ENCODE data around the gene RBM33.
A peak's percentile ranks its signal among the peaks of the same experiment; 100 is the strongest.

RBM33 gene

DNA sequence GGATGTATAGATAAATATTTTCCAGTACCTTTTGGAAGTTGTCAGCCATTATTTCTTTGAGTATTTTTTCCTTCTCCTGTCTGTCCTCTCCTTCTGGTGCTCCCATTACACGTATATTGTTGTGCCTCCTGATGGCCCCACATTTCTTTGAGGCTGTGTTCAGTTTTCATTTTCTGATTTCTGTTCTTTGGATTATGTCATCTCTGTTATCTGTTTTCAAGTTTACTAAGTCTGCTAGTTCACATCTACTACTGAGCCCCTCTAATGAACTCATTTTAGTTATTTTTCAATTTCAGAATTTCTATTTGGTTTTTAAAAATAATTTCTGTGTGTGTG lies 16.3 kb downstream of the RBM33 start:
- ATAC-seq (ENCODE audit: low read depth) (no peak), DNase-seq (ENCODE audit: low spot score) (no peak)
- TF ChIP-seq, protein P1, sequence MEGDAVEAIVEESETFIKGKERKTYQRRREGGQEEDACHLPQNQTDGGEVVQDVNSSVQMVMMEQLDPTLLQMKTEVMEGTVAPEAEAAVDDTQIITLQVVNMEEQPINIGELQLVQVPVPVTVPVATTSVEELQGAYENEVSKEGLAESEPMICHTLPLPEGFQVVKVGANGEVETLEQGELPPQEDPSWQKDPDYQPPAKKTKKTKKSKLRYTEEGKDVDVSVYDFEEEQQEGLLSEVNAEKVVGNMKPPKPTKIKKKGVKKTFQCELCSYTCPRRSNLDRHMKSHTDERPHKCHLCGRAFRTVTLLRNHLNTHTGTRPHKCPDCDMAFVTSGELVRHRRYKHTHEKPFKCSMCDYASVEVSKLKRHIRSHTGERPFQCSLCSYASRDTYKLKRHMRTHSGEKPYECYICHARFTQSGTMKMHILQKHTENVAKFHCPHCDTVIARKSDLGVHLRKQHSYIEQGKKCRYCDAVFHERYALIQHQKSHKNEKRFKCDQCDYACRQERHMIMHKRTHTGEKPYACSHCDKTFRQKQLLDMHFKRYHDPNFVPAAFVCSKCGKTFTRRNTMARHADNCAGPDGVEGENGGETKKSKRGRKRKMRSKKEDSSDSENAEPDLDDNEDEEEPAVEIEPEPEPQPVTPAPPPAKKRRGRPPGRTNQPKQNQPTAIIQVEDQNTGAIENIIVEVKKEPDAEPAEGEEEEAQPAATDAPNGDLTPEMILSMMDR (IDR thresholded peaks at IDR 0.05; ENCODE audit: poor library complexity, severe bottlenecking) = no peak
- Histone ChIP-seq H3K27ac (ENCODE audit: poor library complexity, severe bottlenecking) (no peak overlapping the region), H3K4me1 (ENCODE audit: insufficient read depth, poor library complexity, severe bottlenecking) (peaks cover 11% of the 10 kb centered on the region), H3K36me3 (ENCODE audit: low read depth) (no peaks in the 10 kb centered on the region), H3K27me3 (ENCODE audit: insufficient read depth, poor library complexity, severe bottlenecking) (no peaks in the 10 kb centered on the region), H3K9me3 (ENCODE audit: severe bottlenecking) (no peaks in the 10 kb centered on the region), H3K4me3 (ENCODE audit: severe bottlenecking) (no peak overlapping the region)

DNA sequence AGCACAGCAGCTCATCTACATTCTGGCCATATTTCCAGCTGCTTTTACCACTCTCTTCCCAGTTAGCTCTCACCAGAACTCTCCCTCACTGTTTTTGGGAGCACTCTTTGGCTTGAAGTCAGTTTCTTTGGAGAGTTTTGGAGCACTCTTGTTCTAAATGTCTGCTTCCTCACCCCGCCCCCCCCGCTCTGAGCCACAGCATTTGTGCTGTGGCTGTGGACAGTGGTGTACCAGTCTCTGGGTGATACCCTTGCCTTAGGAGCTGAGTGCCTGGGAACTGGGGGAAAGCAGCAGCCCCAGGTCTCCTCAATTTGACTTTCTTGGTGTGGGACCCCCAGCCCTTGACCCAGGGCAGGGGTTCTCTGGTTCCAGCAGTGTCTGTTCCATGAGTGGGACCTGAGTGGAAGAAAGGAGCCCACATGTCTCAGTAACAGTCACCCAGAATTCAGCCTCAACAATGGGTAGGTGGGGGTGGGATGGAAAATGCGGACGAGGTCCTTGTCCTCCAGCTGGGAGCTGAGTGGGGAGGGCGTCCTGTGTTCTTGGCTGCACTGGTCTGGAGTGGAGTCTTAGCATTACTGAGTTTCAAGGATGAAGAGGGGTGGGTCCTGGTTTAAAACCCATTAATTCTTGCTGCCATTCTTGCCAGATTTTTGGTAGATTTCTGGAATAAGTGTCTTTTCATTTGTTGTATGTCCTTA lies 18.0 kb downstream of the RBM33 start:
- DNase-seq (ENCODE audit: low spot score) = no peak
- ATAC-seq (ENCODE audit: low read depth) = no peak
- H3K27ac ChIP-seq (ENCODE audit: poor library complexity, severe bottlenecking) = no peak overlapping the region
- H3K4me3 ChIP-seq (ENCODE audit: severe bottlenecking) = no peak overlapping the region
- H3K27me3 ChIP-seq (ENCODE audit: insufficient read depth, poor library complexity, severe bottlenecking) = no peaks in the 10 kb centered on the region
- H3K9me3 ChIP-seq (ENCODE audit: severe bottlenecking) = no peaks in the 10 kb centered on the region
- H3K4me1 ChIP-seq (ENCODE audit: insufficient read depth, poor library complexity, severe bottlenecking) = peaks cover 17% of the 10 kb centered on the region
- TF ChIP-seq, protein P1 (IDR thresholded peaks at IDR 0.05; ENCODE audit: poor library complexity, severe bottlenecking) = no peak
- peaks cover 14% of the 10 kb centered on the region for H3K36me3 ChIP-seq (ENCODE audit: low read depth)

DNA sequence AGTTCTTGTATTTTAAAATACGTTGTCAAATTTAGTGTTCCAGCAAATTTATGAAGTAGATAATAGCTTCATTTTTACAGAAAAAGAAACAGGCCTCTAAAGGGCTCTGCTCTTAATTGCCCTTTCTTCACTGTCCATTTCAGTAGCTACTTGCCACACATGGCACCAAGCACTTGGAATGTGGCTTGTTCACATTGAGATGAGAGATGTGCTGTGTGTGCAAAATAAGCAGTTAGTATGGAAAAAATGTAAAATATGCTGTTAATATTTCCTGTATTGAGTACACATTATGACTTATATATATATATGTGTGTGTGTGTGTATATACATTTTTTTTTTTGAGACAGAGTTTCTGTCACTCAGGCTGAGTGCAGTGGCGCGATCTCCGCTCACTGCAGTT lies 19.5 kb downstream of the RBM33 start:
- no peaks in the 10 kb centered on the region for H3K27me3 ChIP-seq (ENCODE audit: insufficient read depth, poor library complexity, severe bottlenecking)
- no peak overlapping the region for H3K4me3 ChIP-seq (ENCODE audit: severe bottlenecking)
- TF ChIP-seq, protein P1 (IDR thresholded peaks at IDR 0.05; ENCODE audit: poor library complexity, severe bottlenecking) = no peak
- H3K36me3 ChIP-seq (ENCODE audit: low read depth) = peaks cover 21% of the 10 kb centered on the region
- H3K9me3 ChIP-seq (ENCODE audit: severe bottlenecking) = no peaks in the 10 kb centered on the region
- ATAC-seq (ENCODE audit: low read depth) = no peak
- peaks cover 17% of the 10 kb centered on the region for H3K4me1 ChIP-seq (ENCODE audit: insufficient read depth, poor library complexity, severe bottlenecking)
- DNase-seq (ENCODE audit: low spot score) = no peak
- no peak overlapping the region for H3K27ac ChIP-seq (ENCODE audit: poor library complexity, severe bottlenecking)

DNA sequence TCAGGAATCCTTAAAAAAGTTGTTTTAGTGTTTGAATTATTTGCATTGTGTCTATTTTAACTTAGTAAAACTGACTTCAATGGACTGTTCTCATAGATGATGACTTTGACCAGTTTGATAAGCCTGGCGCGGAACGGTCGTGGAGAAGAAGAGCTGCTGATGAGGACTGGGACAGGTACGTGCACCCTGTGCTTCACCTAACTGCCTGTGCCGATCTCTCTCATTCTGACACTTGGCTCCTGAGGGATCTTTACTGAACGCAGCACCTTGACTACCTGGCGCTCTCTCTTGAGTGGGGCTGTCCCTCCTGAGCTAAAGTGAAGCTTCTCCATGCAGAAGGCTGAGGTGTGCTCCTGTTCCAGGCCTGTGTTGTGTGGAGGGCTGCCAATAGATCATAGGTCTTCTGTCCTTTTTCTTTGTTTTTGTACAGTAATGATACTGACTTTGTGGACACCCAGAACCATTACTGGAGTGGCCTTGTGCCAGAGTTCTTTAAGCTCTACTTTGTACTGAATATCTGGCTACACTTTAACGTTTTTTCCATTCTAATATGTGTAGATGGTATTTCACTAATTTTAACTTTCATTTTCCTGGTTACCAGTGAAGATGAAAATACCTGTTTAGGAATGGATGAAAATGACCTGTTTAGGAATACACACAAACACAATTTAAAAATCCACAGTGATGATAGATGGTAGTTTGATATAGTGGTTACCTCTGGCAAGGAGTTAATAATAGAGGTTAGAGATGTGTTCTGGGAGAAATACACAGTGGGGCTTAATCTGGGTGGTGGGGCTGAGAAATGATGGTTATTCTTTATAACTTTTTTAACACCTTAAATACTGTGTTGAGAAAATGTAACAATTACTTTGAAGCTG lies 20.9 kb downstream of the RBM33 start:
- Histone ChIP-seq H3K36me3 (ENCODE audit: low read depth) (peaks cover 21% of the 10 kb centered on the region), H3K27ac (ENCODE audit: poor library complexity, severe bottlenecking) (peak overlapping the region; percentile 45), H3K27me3 (ENCODE audit: insufficient read depth, poor library complexity, severe bottlenecking) (no peaks in the 10 kb centered on the region), H3K9me3 (ENCODE audit: severe bottlenecking) (no peaks in the 10 kb centered on the region), H3K4me1 (ENCODE audit: insufficient read depth, poor library complexity, severe bottlenecking) (peaks cover 18% of the 10 kb centered on the region), H3K4me3 (ENCODE audit: severe bottlenecking) (no peak overlapping the region)
- TF ChIP-seq, protein P1 (IDR thresholded peaks at IDR 0.05; ENCODE audit: poor library complexity, severe bottlenecking) = no peak
- ATAC-seq (ENCODE audit: low read depth) = peak; percentile 38
- no peak for DNase-seq (ENCODE audit: low spot score)

DNA sequence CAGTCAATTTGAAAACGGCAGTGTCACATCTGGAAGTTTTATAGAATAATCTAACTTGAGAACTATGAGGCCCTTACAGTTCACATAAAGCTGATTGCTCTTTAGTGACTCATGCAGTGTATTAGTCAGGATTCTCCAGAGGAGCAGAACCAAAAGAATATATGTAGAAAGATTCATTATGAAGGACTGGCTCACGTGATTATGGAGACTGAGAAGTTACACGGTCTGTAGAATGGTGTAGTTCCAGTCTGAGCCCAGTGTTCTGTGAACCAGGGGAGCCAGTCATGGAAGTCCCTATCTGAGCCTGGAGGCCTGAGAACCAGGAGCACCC lies 21.5 kb downstream of the RBM33 start:
- Histone ChIP-seq H3K27ac (ENCODE audit: poor library complexity, severe bottlenecking) (peak overlapping the region; percentile 45), H3K4me3 (ENCODE audit: severe bottlenecking) (no peak overlapping the region), H3K27me3 (ENCODE audit: insufficient read depth, poor library complexity, severe bottlenecking) (no peaks in the 10 kb centered on the region), H3K36me3 (ENCODE audit: low read depth) (peaks cover 21% of the 10 kb centered on the region), H3K4me1 (ENCODE audit: insufficient read depth, poor library complexity, severe bottlenecking) (peaks cover 24% of the 10 kb centered on the region), H3K9me3 (ENCODE audit: severe bottlenecking) (no peaks in the 10 kb centered on the region)
- DNase-seq (ENCODE audit: low spot score) = no peak
- TF ChIP-seq, protein P1 (IDR thresholded peaks at IDR 0.05; ENCODE audit: poor library complexity, severe bottlenecking) = no peak
- ATAC-seq (ENCODE audit: low read depth) = peak; percentile 99
